Measurements from ENCODE around the gene IGFBP6.
"Not testable (repeated sequence)": the region's sequence is repeated elsewhere in the genome, so short reads cannot be mapped to it uniquely, and the experiment has no call there.

IGFBP6 gene

DNA sequence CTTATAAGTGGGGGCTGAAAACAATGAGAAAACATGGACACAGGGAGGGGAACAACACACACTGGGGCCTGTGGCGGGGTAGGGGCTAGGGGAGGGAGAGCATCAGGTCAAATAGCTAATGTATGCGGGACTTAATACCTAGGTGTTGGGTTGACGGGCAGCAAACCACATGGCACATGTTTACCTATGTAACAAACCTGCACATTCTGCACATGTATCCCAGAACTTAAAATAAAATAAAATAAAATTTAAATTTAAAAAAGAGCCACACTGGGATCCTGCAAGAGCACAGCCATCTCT, 1.9 kb upstream of the IGFBP6 start:
- H2BK120ac ChIP-seq (ENCODE audit: low read depth, low read length); H3K14ac ChIP-seq (ENCODE audit: low read length); H3K18ac ChIP-seq (ENCODE audit: low read length); H3K36me3 ChIP-seq (replicated peaks in 1 of 2; ENCODE audit: control insufficient read depth in 2 of 2, insufficient read depth in 2 of 2, low read length in 2 of 2); H3K9ac ChIP-seq (ENCODE audit: low read depth, low read length, poor library complexity); H3K4ac ChIP-seq (ENCODE audit: low read length); H3K79me1 ChIP-seq (ENCODE audit: low read depth, low read length); DNase-seq (ENCODE audit: low spot score); H2BK5ac ChIP-seq (ENCODE audit: low read length); H2AFZ ChIP-seq (ENCODE audit: low read length); H2BK15ac ChIP-seq (ENCODE audit: low read length); H4K8ac ChIP-seq (ENCODE audit: low read depth, low read length); H2BK12ac ChIP-seq (ENCODE audit: low read length); H3K4me2 ChIP-seq (ENCODE audit: insufficient read depth, low read length, poor library complexity, severe bottlenecking); H3K23ac ChIP-seq (ENCODE audit: low read depth, low read length, poor library complexity); H3K4me3 ChIP-seq (ENCODE audit: low read length in 2 of 2); H4K91ac ChIP-seq (ENCODE audit: low read depth, low read length, poor library complexity); H2AK5ac ChIP-seq (ENCODE audit: low read depth, low read length); H3K27ac ChIP-seq (replicated peaks; ENCODE audit: low read length); H3K9me3 ChIP-seq (replicated peaks in 1 of 2; ENCODE audit: control insufficient read depth in 2 of 2, insufficient read depth in 1 of 2, low read depth in 1 of 2, low read length in 2 of 2): not testable (repeated sequence)
- Histone ChIP-seq H3K4me1 (ENCODE audit: control insufficient read depth in 2 of 2, insufficient read depth in 1 of 2, low read depth in 1 of 2, low read length in 2 of 2) (peaks cover 7 to 17% of the 10 kb centered on the region in 2 donors), H3K27me3 (ENCODE audit: control insufficient read depth in 3 of 3, insufficient read depth in 3 of 3, low read depth in 1 of 3, low read length in 3 of 3) (peaks cover 4 to 82% (median 31%) of the 10 kb centered on the region in 3 experiments)
- WGBS, 2 donors (ENCODE audit: extremely low coverage in 2 of 2, insufficient read length in 2 of 2, insufficient replicate concordance in 1 of 2) = no CpG with 5 or more reads among the region's 3 CpGs

- no peaks in the 10 kb centered on the region for H3K36me3 ChIP-seq (replicated peaks in 1 of 2; ENCODE audit: control insufficient read depth in 2 of 2, insufficient read depth in 2 of 2, low read length in 2 of 2)
- H2AK5ac ChIP-seq (ENCODE audit: low read depth, low read length) = peak overlapping the region; percentile 34
- H2AFZ ChIP-seq (ENCODE audit: low read length) = peak overlapping the region; percentile 28
- peaks cover 7 to 17% of the 10 kb centered on the region in 2 donors for H3K4me1 ChIP-seq (ENCODE audit: control insufficient read depth in 2 of 2, insufficient read depth in 1 of 2, low read depth in 1 of 2, low read length in 2 of 2)
- H3K9ac ChIP-seq (ENCODE audit: low read depth, low read length, poor library complexity) = no peak overlapping the region
- no peaks in the 10 kb centered on the region for H3K9me3 ChIP-seq (replicated peaks in 1 of 2; ENCODE audit: control insufficient read depth in 2 of 2, insufficient read depth in 1 of 2, low read depth in 1 of 2, low read length in 2 of 2)
- H3K27ac ChIP-seq (replicated peaks; ENCODE audit: low read length) = no peak overlapping the region
- H2BK15ac ChIP-seq (ENCODE audit: low read length) = peak overlapping the region; percentile 14
- no peak overlapping the region for H3K4me3 ChIP-seq (ENCODE audit: low read length in 2 of 2)
- no peak overlapping the region for H3K23ac ChIP-seq (ENCODE audit: low read depth, low read length, poor library complexity)
- WGBS, 2 donors (ENCODE audit: extremely low coverage in 2 of 2, insufficient read length in 2 of 2, insufficient replicate concordance in 1 of 2) = no CpG with 5 or more reads among the region's 11 CpGs
- no peak overlapping the region for H4K91ac ChIP-seq (ENCODE audit: low read depth, low read length, poor library complexity)
- H3K4me2 ChIP-seq (ENCODE audit: insufficient read depth, low read length, poor library complexity, severe bottlenecking) = peak overlapping the region; percentile 99
- no peak overlapping the region for H4K8ac ChIP-seq (ENCODE audit: low read depth, low read length)
- no peak for DNase-seq (ENCODE audit: low spot score)
- no peak overlapping the region for H3K4ac ChIP-seq (ENCODE audit: low read length)
- H2BK12ac ChIP-seq (ENCODE audit: low read length) = no peak overlapping the region
- no peak overlapping the region for H2BK120ac ChIP-seq (ENCODE audit: low read depth, low read length)
- H3K79me1 ChIP-seq (ENCODE audit: low read depth, low read length) = no peaks in the 10 kb centered on the region
- peaks cover 4 to 83% (median 31%) of the 10 kb centered on the region in 3 experiments for H3K27me3 ChIP-seq (ENCODE audit: control insufficient read depth in 3 of 3, insufficient read depth in 3 of 3, low read depth in 1 of 3, low read length in 3 of 3)
- H3K14ac ChIP-seq (ENCODE audit: low read length) = no peak overlapping the region
- H3K18ac ChIP-seq (ENCODE audit: low read length) = peak overlapping the region; percentile 40
- no peak overlapping the region for H2BK5ac ChIP-seq (ENCODE audit: low read length)
These were observed 1.3 kb upstream of the IGFBP6 start for GRCh38 chr12:53096089-53096741.

GRCh38 chr12:53096759-53097158, 708 bp upstream of the IGFBP6 start:
- Histone ChIP-seq H3K4me3 (ENCODE audit: low read length in 2 of 2) (peak overlapping the region in 1 of 2 donors; percentile 65), H2BK5ac (ENCODE audit: low read length) (no peak overlapping the region), H3K14ac (ENCODE audit: low read length) (no peak overlapping the region), H3K4me2 (ENCODE audit: insufficient read depth, low read length, poor library complexity, severe bottlenecking) (peak overlapping the region; percentile 99), H3K27ac (replicated peaks; ENCODE audit: low read length) (no peak overlapping the region), H4K91ac (ENCODE audit: low read depth, low read length, poor library complexity) (no peak overlapping the region), H4K8ac (ENCODE audit: low read depth, low read length) (no peak overlapping the region), H2BK12ac (ENCODE audit: low read length) (no peak overlapping the region), H3K23ac (ENCODE audit: low read depth, low read length, poor library complexity) (no peak overlapping the region), H3K18ac (ENCODE audit: low read length) (peak overlapping the region; percentile 15), H2AK5ac (ENCODE audit: low read depth, low read length) (no peak overlapping the region), H3K4me1 (ENCODE audit: control insufficient read depth in 2 of 2, insufficient read depth in 1 of 2, low read depth in 1 of 2, low read length in 2 of 2) (peaks cover 7 to 17% of the 10 kb centered on the region in 2 donors), H2BK120ac (ENCODE audit: low read depth, low read length) (no peak overlapping the region), H3K9ac (ENCODE audit: low read depth, low read length, poor library complexity) (no peak overlapping the region), H3K36me3 (replicated peaks in 1 of 2; ENCODE audit: control insufficient read depth in 2 of 2, insufficient read depth in 2 of 2, low read length in 2 of 2) (no peaks in the 10 kb centered on the region), H2AFZ (ENCODE audit: low read length) (peak overlapping the region; percentile 91), H3K4ac (ENCODE audit: low read length) (no peak overlapping the region), H3K79me1 (ENCODE audit: low read depth, low read length) (no peaks in the 10 kb centered on the region), H3K9me3 (replicated peaks in 1 of 2; ENCODE audit: control insufficient read depth in 2 of 2, insufficient read depth in 1 of 2, low read depth in 1 of 2, low read length in 2 of 2) (no peaks in the 10 kb centered on the region), H2BK15ac (ENCODE audit: low read length) (no peak overlapping the region), H3K27me3 (ENCODE audit: control insufficient read depth in 3 of 3, insufficient read depth in 3 of 3, low read depth in 1 of 3, low read length in 3 of 3) (peaks cover 4 to 78% (median 31%) of the 10 kb centered on the region in 3 experiments)
- WGBS, 2 donors (ENCODE audit: extremely low coverage in 2 of 2, insufficient read length in 2 of 2, insufficient replicate concordance in 1 of 2) = no CpG with 5 or more reads among the region's 9 CpGs
- DNase-seq (ENCODE audit: low spot score) = no peak

GRCh38 chr12:53097207-53097563, 282 bp upstream of the IGFBP6 start:
- Histone ChIP-seq H4K8ac (ENCODE audit: low read depth, low read length) (no peak overlapping the region), H3K4me3 (ENCODE audit: low read length in 2 of 2) (peak overlapping the region in 1 of 2 donors; percentile 65), H3K79me1 (ENCODE audit: low read depth, low read length) (no peaks in the 10 kb centered on the region), H3K9me3 (replicated peaks in 1 of 2; ENCODE audit: control insufficient read depth in 2 of 2, insufficient read depth in 1 of 2, low read depth in 1 of 2, low read length in 2 of 2) (no peaks in the 10 kb centered on the region), H2BK12ac (ENCODE audit: low read length) (no peak overlapping the region), H3K27me3 (ENCODE audit: control insufficient read depth in 3 of 3, insufficient read depth in 3 of 3, low read depth in 1 of 3, low read length in 3 of 3) (peaks cover 4 to 77% (median 31%) of the 10 kb centered on the region in 3 experiments), H3K27ac (replicated peaks; ENCODE audit: low read length) (no peak overlapping the region), H3K18ac (ENCODE audit: low read length) (peak overlapping the region; percentile 3), H2AFZ (ENCODE audit: low read length) (peak overlapping the region; percentile 91), H3K9ac (ENCODE audit: low read depth, low read length, poor library complexity) (no peak overlapping the region), H3K4ac (ENCODE audit: low read length) (no peak overlapping the region), H3K36me3 (replicated peaks in 1 of 2; ENCODE audit: control insufficient read depth in 2 of 2, insufficient read depth in 2 of 2, low read length in 2 of 2) (no peaks in the 10 kb centered on the region), H3K4me1 (ENCODE audit: control insufficient read depth in 2 of 2, insufficient read depth in 1 of 2, low read depth in 1 of 2, low read length in 2 of 2) (peaks cover 8 to 17% of the 10 kb centered on the region in 2 donors), H3K14ac (ENCODE audit: low read length) (no peak overlapping the region), H2BK15ac (ENCODE audit: low read length) (no peak overlapping the region), H3K23ac (ENCODE audit: low read depth, low read length, poor library complexity) (no peak overlapping the region), H2AK5ac (ENCODE audit: low read depth, low read length) (no peak overlapping the region), H3K4me2 (ENCODE audit: insufficient read depth, low read length, poor library complexity, severe bottlenecking) (peak overlapping the region; percentile 99), H2BK5ac (ENCODE audit: low read length) (no peak overlapping the region), H4K91ac (ENCODE audit: low read depth, low read length, poor library complexity) (no peak overlapping the region), H2BK120ac (ENCODE audit: low read depth, low read length) (no peak overlapping the region)
- WGBS, 2 donors (ENCODE audit: extremely low coverage in 2 of 2, insufficient read length in 2 of 2, insufficient replicate concordance in 1 of 2) = no CpG with 5 or more reads among the region's 9 CpGs
- DNase-seq (ENCODE audit: low spot score) = no peak
